ENCODE measurements around the gene KRTAP13-3.

KRTAP13-3 gene, protein sequence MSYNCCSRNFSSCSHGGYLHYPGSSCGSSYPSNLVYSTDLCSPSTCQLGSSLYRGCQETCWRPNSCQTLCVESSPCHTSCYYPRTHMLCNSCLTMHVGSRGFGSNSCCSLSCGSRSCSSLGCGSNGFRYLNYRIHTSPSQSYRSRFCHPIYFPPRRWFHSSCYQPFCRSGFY

DNA sequence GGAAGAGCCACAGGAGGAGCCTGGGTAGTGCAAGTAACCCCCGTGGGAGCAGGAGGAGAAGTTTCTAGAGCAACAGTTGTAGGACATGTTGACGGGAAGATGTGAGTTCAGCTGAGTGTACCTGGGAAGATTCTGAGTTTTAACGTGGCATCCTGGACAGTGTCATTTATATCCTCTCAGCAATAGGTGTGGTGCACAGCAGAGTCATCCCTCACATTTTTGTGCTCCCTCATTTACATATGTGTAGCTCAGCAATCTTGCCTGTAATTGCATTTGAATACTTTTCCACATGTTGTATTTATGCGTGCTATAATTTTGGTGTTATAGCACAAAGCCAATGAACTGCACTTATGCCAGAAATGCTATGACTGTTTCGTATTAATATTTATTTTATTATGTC, at the start of gene KRTAP13-3:
KRTAP13-3 (minus strand) TSS at position 101 of the 400 bp plus-strand sequence; CDS start at position 87, 14 bp downstream.
- DNase-seq: no peak

DNA sequence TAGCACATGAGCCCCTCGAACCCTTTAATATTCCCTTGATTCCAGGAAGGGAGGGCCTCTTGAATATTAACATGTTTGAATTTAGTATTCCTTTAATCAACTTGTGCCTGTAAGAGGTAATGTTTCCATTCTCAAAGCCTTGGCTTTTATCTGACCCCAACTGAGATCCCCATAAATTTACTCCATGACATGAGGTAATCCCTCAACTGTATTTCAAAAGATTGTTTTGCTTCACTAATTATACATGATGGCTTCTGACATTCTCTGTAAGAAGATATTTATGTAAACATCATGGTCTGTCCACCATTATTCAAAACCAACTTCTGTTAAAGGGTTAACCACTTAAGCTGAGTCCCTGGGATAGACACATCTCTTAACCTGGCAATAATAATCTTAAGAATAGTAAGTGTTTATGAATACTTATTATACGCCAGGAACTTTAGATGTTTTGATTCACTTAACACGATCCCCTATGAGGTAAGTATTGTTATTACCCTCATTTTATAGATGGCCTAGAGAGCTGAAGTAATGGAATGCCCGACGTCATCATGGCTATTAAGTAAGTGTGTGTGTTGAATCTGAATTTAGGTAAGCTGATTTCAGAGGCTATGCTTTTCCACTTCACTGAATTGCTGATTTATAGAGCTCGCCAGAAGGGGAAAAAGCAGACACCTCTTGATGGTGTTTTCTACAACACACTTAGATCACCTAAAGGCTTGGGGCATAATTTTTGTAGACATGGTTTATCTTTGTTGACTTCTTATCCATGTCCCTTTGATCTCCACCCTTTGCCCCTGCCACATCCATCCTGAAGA, 43.4 kb upstream of the KRTAP13-3 start:
- DNase-seq: no peak

DNA sequence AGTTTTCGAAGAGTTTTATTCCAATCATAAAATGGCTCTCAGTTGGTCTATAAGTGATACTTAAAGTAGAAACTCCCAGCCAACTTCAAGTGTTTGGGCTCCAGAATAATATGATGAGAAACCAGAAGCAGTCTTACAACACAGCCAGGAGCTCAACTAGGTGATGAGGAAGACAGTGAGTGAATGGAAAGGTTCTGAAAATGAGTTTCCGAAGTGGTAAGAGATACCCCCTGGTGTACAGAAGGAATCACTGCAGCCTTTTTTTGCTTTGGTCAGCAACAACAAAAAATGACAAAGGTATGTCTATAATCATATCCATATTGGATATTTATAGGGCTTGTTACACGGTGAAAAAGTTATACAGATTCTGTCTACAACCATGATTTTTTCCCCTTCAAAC, 38.0 kb upstream of the KRTAP13-3 start:
- peak; percentile 13 for DNase-seq

DNA sequence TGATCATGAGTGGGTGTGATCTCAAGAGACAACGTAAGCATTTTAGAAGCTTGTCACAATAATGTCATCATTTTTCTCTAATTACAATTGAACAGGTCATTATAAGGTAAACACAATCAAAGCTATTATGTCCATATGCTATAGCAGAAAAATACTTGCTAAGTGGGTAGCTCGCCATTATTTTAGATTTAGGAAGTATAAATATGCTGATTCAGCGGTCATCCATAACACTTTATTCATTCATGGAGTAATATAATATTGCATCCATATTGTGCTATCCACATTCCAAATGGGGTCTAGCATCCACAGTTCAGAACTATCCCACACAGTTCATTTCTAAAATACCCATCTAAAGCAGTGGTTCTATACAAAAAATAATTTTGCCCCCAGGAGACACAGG, 22.8 kb upstream of the KRTAP13-3 start:
- no peak for DNase-seq

DNA sequence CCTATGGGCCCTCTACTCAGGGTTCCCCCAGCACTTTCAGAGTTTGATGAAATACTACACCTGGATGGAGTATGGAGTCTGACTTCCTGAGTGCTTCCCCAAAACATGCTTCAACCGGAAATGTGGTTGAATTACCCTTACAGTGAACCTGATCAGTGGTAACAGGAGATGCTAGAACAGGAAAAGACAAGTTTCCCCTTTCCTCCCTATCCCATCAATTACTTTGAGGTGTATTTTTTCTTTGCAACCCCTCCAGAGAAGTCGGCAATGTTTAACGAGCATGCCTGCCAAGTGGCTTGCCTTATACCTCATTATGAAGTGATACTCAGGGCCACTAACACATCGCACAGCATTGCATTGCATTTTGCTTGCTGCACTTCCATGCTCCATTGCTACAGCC, 21.3 kb upstream of the KRTAP13-3 start:
- no peak for DNase-seq

DNA sequence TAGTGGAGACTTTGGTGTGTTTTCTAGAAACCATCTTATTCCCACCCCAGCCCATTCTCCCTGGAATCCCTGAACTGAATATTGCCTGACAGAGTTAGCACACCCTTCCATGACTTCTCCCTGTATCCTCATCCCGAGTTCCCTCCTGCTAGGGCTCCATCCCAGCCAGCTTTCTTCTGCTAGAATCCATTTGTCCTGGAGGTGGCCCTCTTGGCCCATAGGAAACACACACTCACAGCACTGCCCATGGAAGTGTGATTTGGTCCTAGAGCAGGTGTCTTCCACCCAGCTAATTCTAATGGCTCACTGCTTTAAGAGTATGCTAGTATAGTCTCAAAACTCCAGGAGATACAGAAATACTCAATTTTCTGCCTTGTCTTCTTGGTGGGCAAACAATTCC, 18.5 kb upstream of the KRTAP13-3 start:
- no peak for DNase-seq

DNA sequence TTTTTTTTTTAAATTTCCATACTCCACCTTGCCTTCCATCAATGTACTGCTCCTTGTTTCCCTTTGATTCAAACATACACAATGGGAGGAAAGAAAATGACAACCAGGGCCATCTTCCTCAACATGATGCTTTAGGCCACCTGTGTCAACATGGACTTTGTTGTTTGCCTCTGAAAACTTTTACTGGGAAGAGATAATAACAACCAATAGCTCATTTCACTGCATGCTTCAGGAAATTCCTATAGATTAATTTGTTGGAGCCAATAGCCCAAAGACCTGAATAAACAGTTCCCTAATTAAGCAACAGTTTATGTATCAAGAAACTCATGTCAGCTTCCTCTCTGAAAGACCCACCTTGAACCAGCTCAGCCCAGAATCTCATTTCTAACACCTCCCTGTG, 17.5 kb upstream of the KRTAP13-3 start:
- DNase-seq: no peak

DNA sequence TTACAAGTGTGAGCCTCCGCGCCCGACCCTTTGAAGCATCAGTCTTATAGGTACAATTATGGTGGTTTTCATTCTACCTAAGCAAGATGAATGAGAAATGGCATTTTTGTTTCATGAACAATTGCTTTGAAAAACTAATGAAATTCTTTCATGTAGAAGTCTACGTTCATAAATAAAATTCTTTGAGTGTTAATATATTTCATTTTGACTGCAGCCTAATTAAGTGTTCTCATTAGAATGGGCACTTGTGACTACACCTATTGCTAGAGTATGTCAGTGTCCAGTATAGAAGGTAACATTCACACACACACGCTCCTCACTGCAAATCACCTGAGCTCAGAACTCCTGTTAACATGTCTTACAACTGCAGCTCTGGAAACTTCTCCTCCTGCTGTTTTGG, 14.2 kb upstream of the KRTAP13-3 start, which contains the start of gene KRTAP15-1:
KRTAP15-1 (plus strand) TSS at position 301 of the 400 bp plus-strand sequence; CDS start at position 354, 53 bp downstream.
- no peak for DNase-seq

DNA sequence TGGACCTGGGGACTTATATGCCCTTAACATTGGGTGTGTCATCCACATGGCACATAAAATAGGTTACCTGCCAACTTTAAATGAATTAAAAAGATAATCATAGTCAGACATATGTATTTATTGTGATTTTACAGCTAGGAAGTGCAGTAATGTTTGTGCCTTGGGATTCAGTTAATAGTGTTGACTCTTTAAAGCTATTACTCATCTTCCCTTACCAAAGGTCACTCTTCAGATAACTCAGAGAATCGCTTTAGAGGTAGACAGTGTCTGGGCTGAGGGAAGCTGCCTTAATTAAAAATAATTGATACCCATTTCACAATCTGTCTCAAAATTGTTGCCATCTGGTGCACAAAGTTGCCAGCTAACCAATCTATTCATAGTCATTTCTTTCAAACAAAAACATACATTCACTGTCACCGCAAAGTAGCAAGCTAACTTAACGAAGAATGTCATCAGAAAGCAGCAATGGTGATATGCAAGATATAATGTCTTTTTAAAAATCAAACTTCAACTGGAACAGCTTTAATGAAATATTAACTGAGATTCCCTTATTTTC, 11.4 kb upstream of the KRTAP13-3 start:
- DNase-seq: peak; percentile 50

DNA sequence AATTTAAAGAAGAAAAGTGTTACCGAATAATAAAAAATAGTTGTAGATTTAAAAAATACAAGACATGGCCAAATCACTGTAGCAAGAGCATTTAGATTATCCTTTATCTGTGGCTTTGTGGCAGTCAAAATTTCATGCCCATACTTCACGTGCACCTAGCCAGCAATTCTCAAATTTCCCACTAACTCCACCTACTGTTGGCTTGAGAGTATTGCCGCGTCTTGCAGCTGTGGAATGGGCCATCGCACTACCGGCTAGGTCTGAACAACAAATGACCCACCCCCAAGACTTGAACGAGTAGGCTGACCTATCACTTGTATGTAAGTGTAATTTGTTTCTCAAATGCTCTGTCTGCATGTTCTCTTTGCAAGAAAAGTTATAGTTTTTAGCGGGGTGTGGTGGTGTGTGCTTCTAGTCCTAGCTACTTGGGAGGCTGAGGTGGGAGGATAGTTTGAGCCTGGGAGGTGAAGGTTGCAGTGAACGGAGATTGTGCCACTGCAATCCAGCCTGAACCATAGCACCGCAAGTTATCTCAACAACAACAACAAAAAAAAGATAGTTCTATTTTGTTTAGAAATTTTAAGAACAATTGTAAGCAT, 8.4 kb upstream of the KRTAP13-3 start:
- DNase-seq: peak; percentile 17

DNA sequence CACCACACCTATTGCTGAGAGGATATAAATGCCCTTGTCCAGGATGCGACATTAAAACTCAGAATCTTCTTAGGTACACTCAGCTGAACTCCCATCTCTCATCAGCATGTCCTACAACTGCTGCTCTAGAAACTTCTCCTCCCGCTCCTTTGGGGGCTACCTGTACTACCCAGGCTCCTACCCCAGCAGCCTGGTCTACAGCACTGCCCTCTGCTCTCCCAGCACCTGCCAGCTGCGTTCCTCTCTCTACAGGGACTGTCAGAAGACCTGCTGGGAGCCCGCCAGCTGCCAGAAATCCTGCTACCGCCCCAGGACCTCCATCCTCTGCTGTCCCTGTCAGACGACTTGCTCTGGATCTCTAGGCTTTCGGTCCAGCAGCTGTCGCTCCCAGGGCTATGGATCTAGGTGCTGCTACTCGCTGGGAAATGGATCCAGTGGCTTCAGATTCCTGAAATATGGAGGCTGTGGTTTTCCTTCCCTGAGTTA, 4.5 kb upstream of the KRTAP13-3 start, which contains the start of gene KRTAP13-4:
KRTAP13-4 (plus strand) TSS at position 51 of the 486 bp plus-strand sequence; CDS start at position 107, 56 bp downstream.
- no peak for DNase-seq

DNA sequence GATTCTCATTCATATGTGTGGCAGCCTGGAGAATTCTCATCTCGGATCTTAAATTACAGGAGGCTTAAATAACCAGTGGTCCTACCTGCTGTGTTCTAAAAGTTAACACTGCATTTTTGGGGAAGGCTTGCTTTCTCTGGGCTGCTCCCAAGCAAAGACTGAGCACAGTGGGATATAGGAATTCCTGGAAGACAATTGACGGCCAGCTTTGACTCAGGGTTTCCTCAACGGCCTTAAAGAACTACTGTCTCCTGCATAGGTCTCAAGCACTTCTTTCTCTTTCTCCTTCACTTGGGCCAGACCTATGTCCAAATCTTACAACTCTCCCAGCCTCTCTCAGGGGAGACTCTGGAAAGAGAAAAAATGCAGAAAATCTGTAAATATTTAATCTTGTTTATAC, 1.0 kb upstream of the KRTAP13-3 start:
- no peak for DNase-seq

DNA sequence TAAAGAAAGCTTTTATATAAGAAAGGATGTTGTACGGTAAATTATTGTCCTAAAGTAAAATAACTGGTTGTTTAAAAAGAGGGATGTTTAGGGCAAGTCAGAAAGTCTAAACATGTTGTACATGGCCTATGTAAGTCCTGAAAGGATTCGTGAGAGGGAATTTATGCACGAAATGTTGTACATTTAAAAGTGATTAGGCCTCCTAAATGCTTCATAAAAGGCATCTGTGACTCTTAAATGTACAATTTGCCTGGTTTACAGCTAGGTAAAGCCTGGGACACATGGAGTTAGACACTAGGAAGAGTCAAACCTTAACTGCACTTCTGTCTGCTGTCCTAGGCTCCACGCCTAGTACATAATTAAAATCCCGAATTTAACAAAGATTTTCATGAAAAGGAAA, 9.7 kb downstream of the KRTAP13-3 start:
- DNase-seq: no peak

DNA sequence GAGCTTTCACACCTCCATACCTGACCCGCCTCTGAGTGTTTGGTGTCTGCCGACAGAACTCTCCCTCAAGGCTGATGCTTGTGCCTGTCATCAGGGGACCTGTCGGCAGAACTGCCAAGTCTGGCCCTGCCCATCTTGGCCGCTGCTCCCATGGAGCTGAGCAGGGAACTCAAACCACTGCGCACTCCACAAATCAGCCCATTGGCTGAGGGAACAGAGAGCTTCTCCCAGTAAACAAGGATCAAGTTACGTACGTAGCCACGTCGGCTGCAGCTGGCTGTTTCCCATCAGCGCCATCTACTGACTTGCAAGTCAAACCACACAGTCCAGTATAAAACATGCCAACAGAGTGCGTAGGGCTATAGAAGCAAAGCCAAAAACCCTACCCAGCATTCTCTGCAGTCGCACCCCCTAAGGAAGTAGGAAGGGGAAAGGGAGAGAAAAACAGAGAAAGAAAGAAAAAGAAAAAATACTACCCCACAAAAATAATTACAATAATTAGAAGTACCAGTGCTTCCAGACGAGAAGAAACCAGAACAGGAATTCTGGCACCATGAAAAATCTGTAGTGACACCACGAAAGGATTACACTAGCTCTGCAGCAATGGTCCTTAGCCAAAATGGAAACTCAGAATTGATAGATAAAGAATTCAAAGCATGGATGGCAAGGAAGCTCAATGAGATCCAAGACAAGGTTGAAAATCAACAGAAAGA, 16.8 kb downstream of the KRTAP13-3 start:
- DNase-seq: peak; percentile 61

DNA sequence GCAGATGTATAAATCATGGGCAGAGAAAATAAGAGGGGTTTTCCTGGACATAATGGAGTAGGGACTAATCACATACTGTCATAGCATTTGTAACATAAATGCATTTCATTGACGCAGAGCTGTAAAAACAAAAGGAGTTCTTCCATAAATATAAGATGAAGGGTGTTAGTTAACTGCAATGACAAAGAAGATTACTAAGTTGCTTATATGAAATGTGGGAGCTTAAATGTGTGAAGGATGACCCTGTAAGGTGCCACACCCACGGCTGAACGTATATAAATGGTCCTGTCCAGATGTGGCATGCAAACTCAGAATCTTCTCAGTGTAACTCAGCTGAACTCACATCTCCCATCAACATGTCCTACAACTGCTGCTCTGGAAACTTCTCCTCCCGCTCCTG, 30.0 kb downstream of the KRTAP13-3 start, which contains the start of gene KRTAP13-1:
KRTAP13-1 (plus strand) TSS at position 301 of the 400 bp plus-strand sequence; CDS start at position 357, 56 bp downstream.
- DNase-seq: no peak

DNA sequence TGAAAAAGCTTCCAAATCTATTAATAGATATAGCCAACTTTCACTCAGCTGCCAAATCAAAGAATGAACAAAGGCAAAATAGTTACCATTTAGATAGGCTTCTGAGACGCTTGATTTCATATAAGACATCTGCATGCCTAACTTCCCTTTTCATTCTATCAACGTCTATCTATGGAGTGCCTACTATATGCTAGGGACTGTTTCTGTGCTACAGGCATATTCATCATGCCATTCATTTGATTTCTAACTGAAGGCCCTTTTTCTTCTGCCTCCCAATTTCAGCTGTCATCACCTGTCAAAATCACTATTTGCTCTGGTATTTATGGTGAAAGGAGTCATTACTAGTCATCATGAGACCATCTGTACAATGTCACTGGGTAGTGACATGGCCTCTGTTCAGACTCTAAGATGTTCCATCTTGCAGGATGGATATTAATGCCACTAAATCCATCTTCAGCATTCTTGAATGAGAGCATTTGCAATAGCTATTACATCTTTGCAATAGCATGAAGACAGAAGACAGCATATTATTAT, 34.2 kb downstream of the KRTAP13-3 start:
- DNase-seq: no peak

DNA sequence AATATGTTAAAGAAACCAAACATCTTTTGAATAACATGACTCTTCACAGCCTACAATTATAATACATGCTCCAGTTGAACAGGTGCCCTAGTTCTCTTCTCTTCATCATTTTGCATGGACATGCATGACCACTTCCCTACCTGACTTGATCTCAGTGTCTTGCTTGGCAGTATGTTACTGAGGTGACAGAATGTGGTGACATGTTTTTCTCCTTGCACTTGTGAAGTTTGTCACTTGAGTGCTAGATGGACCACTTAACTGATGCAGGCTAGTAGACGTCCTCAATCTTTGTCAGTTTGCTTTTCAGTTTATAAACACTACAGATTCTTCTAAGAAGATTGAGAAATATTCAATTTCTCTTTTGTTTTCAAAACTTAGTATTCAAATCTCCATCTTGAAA, 43.5 kb downstream of the KRTAP13-3 start:
- no peak for DNase-seq

All from COR-L47 (cell line).